K562 (cell line): ENCODE results near the gene KLRB1. TPM values are rescaled to one million over a fixed set of nuclear protein-coding genes. Genes with fewer than 3 reads are reported as not detected.

ENCODE experiments used
- ATAC-seq: fragments of 200-7000 bp; cut with Tn5 transposase; 3 replicates; pipeline ENCODE4 v1.9.1; 2020; ENCODE audit warnings: moderate library complexity
- BruUV-seq: library from RNA; stranded (reverse); fragments of 400-500 nt; replicated peaks from 2 replicates; lab custom pipeline; 2021; lab: Mats Ljungman, UMichigan
- CTCF ChIA-PET: fragments of 300-600 bp; formaldehyde crosslinking; extraction: SDS; loops from one replicate; lab custom pipeline; 2021; ENCODE audit warnings: low intra/inter-chr PET ratio; lab: Yijun Ruan, JAX
- POLR2A ChIA-PET: fragments of 300-600, 350-650 bp; sonication (Branson Sonifier 250); formaldehyde crosslinking; extraction: SDS; loops from one replicate; lab custom pipeline; 2021; ENCODE audit warnings: antibody characterized with exemption, inconsistent platforms; lab: Yijun Ruan, JAX
- DNase-seq, 4 experiments: peaks; one replicate each; pipeline versions ENCODE4 v3.0.0 to v3.0.0-alpha.2; 2011 to 2018; ENCODE audit warnings: low spot score in 3 of 4, mixed read lengths in 3 of 4; ENCODE audit errors: extremely low read depth in 1 of 4
- FAIRE-seq: peaks from 2 replicates; lab custom pipeline; 2011; peaks lifted over from hg19 to GRCh38; lab: Jason Lieb, UNC
- H2AFZ ChIP-seq: 2 replicates; pipeline ENCODE4 v1.6.0; 2011; ENCODE audit warnings: low read depth, low read length, control low read depth, inconsistent platforms
- H3K27ac ChIP-seq: fragments of 200-600 bp; 3 replicates; pipeline ENCODE4 v1.8.0; 2011; ENCODE audit warnings: low read depth, mild to moderate bottlenecking, control low read depth, inconsistent platforms, low read length, moderate library complexity, mixed read lengths; ENCODE audit errors: extremely low read depth
- H3K27me3 ChIP-seq, 2 experiments: fragments of 300-600 bp in 1 of 2; 2 replicates in 1 of 2; 3 replicates in 1 of 2; pipeline versions ENCODE4 v1.6.0 to v1.8.0; 2011; ENCODE audit warnings: inconsistent platforms in 2 of 2, low read length in 2 of 2, mild to moderate bottlenecking in 1 of 2, mixed read lengths in 1 of 2, moderate library complexity in 1 of 2; ENCODE audit not compliant: control insufficient read depth in 2 of 2, insufficient read depth in 2 of 2
- H3K36me3 ChIP-seq: fragments of 300-600 bp; 3 replicates; pipeline ENCODE4 v1.8.0; 2011; ENCODE audit warnings: mild to moderate bottlenecking, low read length, inconsistent platforms; ENCODE audit not compliant: control insufficient read depth, insufficient read depth
- H3K4me1 ChIP-seq, 2 experiments: fragments of 200-600 bp in 1 of 2; replicated peaks in 1 of 2; 2 replicates in 1 of 2; 3 replicates in 1 of 2; pipeline versions ENCODE4 v1.5.1 to v1.8.0; 2011; ENCODE audit warnings: inconsistent platforms in 2 of 2, low read length in 2 of 2, mild to moderate bottlenecking in 1 of 2, mixed read lengths in 1 of 2, moderate library complexity in 1 of 2; ENCODE audit not compliant: control insufficient read depth in 2 of 2, insufficient read depth in 2 of 2
- H3K4me2 ChIP-seq: 2 replicates; pipeline ENCODE4 v1.6.1; 2011; ENCODE audit warnings: low read length, control low read depth, inconsistent platforms, mixed read lengths; ENCODE audit not compliant: insufficient read depth
- H3K4me3 ChIP-seq: fragments of 200-600 bp; sonication (generic), shearing (Covaris generic); 2 replicates; pipeline ENCODE4 v1.5.1; 2016; ENCODE audit warnings: control low read depth, inconsistent platforms
- H3K79me2 ChIP-seq: fragments of 200-600 bp; 3 replicates; pipeline ENCODE4 v1.8.0; 2011; ENCODE audit warnings: low read length, inconsistent platforms; ENCODE audit not compliant: control insufficient read depth, insufficient read depth
- H3K9ac ChIP-seq, 2 experiments: 2 replicates each; pipeline versions ENCODE4 v1.6.0 to v1.6.1; 2011; ENCODE audit warnings: low read depth in 2 of 2, low read length in 2 of 2, control low read depth in 1 of 2, inconsistent platforms in 1 of 2, mild to moderate bottlenecking in 1 of 2, mixed read lengths in 1 of 2; ENCODE audit not compliant: insufficient read depth in 1 of 2
- H3K9me1 ChIP-seq: one replicate; pipeline ENCODE4 v1.6.0; 2011; ENCODE audit warnings: inconsistent platforms, mild to moderate bottlenecking, low read length, moderate library complexity; ENCODE audit not compliant: control insufficient read depth, insufficient read depth
- H3K9me3 ChIP-seq: replicated peaks from 2 replicates; pipeline ENCODE4 v1.5.1; 2011; ENCODE audit warnings: low read depth, low read length, inconsistent platforms; ENCODE audit not compliant: control insufficient read depth, insufficient read depth
- H4K20me1 ChIP-seq: replicated peaks from 2 replicates; pipeline ENCODE4 v1.6.1; 2011; ENCODE audit warnings: low read length, inconsistent platforms, mixed read lengths; ENCODE audit not compliant: control insufficient read depth, insufficient read depth
- TAF1 ChIP-seq: IDR thresholded peaks from 2 replicates; pipeline ENCODE4 v1.6.1; 2011; ENCODE audit warnings: mild to moderate bottlenecking, low read length, moderate library complexity; ENCODE audit not compliant: insufficient read depth, control insufficient read depth, severe bottlenecking; ENCODE audit errors: extremely low read depth
- ZNF134 ChIP-seq: fragments of 250-450 bp; sonication (Bioruptor Pico); conservative IDR thresholded peaks from 2 replicates; pipeline ENCODE4 v1.4.0; 2020
- ZNF197 ChIP-seq: fragments of 200-800 bp; sonication (Bioruptor generic); IDR thresholded peaks from 2 replicates; pipeline ENCODE4 v1.6.1; 2016; ENCODE audit warnings: low read depth, missing genetic modification characterization, missing compliant biosample characterization
- ZNF717 ChIP-seq: fragments of 250-450 bp; sonication (Bioruptor Pico); IDR thresholded peaks from 2 replicates; pipeline ENCODE4 v1.5.0; 2021
- WGBS: fragments of 100-300 bp; shearing (Covaris generic); methylation state at CpG from one replicate; pipeline ENCODE4 v1.1.6; 2016; ENCODE audit warnings: low coverage, mixed read lengths; ENCODE audit not compliant: insufficient coverage; ENCODE audit errors: missing lambda C conversion rate; 5-methylcytosine and 5-hydroxymethylcytosine counted together
- in situ Hi-C: fragments of 300-500 bp; cut with MboI; formaldehyde crosslinking; loops from 4 replicates; pipeline ENCODE4 v1.15.0; 2018; ENCODE audit warnings: inconsistent platforms, mixed read lengths
- intact Hi-C: fragments of 100-400 bp; cut with micrococcal nuclease; formaldehyde crosslinking; loops from 2 replicates; pipeline ENCODE4 v1.14.2; 2022
- polyA plus RNA-seq, 8 experiments: library from polyadenylated mRNA; depleted of rRNA in 4 of 8; stranded (reverse) in 5 of 8; unstranded in 3 of 8; fragments of >200 nt; fragmentation: Nextera tagmentation in 2 of 8; fragmentation: Illumina TruSeq in 1 of 8; extraction: Ambion mirVana in 2 of 8; extraction: Trizol in 1 of 8; gene quantifications; 2 replicates each; pipeline versions ENCODE4 v1.2.1 to v1.2.3, GENCODE V29; 2011 to 2014; ENCODE audit warnings: inconsistent platforms in 1 of 8, missing spikeins in 1 of 8
- total RNA-seq, 7 experiments: library from RNA; depleted of rRNA in 6 of 7; stranded (reverse); fragments of >200 nt in 6 of 7; fragmentation: Illumina TruSeq in 2 of 7; extraction: Trizol in 2 of 7; gene quantifications; 2 replicates each; pipeline versions ENCODE4 v1.2.1 to v1.2.3, GENCODE V29; 2011 to 2021; ENCODE audit warnings: low replicate concordance in 1 of 7

The KLRB1 gene
- total and polyA plus RNA-seq, 9 of the 15 experiments (the other 6 are each of a cell fraction or from before 2014, with no cell fraction given) = not detected

DNA sequence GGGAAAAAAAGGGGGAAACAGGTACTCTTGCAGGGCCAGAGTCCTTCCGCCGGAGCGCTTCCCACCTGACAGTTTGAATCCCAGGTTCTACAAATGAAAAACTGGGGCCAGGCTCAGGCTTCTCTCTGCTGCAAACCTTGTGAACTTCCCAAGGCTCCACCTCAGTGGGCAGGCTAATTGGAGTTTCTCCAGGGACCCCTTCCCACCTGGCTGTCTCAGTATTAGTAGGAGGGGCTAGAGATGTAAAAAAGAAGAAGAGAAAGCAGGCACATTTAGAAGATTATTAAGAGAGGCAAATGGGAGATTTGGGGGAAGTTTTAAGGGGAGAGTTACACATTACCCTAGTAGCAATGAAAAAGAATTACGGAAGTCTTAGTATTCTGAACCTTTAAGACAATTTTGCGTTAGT, 41.8 kb upstream of the KLRB1 start:
- FAIRE-seq = peak; percentile 42
- BruUV-seq = no TSS peak
- Histone ChIP-seq H3K27ac (peak overlapping the region; percentile 92), H2AFZ (peak overlapping the region; percentile 38; the same call in 1 of the 2 replicates), H3K9me1 (no peaks in the 10 kb centered on the region), H4K20me1 (no peaks in the 10 kb centered on the region), H3K4me3 (peak overlapping the region; percentile 57), H3K4me2 (peak overlapping the region; percentile 80), H3K9me3 (peaks cover 12% of the 10 kb centered on the region), H3K79me2 (peaks cover 53% of the 10 kb centered on the region), H3K9ac (peak overlapping the region; percentile 79 to 83), H3K36me3 (peaks cover 12% of the 10 kb centered on the region; the same call in 1 of the 3 replicates), H3K4me1 (peaks cover 0 to 5% of the 10 kb centered on the region in 2 experiments; a peak in 3 of 5 replicates), H3K27me3 (no peaks in the 10 kb centered on the region)
- intact Hi-C loops = loop anchor here (5.0 kb wide), 2 partner anchors 38 to 93 kb away; no protein-coding TSS in a partner anchor
- peak; percentile 2; the same call in 2 of the 3 replicates for ATAC-seq
- 3% methylated on average over 5 of the region's 5 CpGs for WGBS
- in situ Hi-C loops = loop anchor here (25.0 kb wide), 1 partner anchor 312 kb away; no protein-coding TSS in a partner anchor
- ChIA-PET CTCF (interaction anchor here (0.7 kb wide), 1 partner anchor 278 kb away, joined by 3 read pairs; no protein-coding TSS in a partner anchor), POLR2A (no interaction called here)
- peak; percentile 18 for TF ChIP-seq TAF1
- no peak for TF ChIP-seq ZNF134 (CRISPR knock-in tag)
- no peak for TF ChIP-seq ZNF717 (CRISPR knock-in tag)
- no peak for TF ChIP-seq ZNF197 (CRISPR knock-in tag)
- peak in 1 of 4 experiments; percentile 41 for DNase-seq
